AML-193 (cell line): ENCODE measurements around the gene CREB3L1.

Experiments used
- DNase-seq, 2 experiments: peaks; one replicate each; lab custom pipeline; 2025; lab: John Stamatoyannopoulos, UW

The CREB3L1 gene

DNA sequence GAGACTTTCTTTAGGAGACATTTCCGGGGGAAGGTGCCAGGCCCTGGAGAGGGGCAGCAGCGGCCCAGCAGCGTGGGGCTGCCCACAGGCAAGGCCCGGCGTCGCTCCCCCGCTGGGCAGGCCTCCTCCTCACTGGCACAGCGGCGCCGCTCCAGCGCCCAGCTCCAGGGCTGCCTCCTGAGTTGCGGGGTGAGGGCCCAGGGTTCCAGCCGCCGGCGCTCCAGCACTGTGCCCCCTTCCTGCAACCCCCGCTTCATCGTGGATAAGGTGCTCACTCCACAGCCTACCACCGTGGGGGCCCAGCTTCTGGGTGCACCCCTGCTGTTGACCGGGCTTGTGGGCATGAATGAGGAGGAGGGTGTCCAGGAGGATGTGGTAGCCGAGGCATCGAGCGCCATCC lies 88.8 kb downstream of the CREB3L1 start:
- no peak for DNase-seq

DNA sequence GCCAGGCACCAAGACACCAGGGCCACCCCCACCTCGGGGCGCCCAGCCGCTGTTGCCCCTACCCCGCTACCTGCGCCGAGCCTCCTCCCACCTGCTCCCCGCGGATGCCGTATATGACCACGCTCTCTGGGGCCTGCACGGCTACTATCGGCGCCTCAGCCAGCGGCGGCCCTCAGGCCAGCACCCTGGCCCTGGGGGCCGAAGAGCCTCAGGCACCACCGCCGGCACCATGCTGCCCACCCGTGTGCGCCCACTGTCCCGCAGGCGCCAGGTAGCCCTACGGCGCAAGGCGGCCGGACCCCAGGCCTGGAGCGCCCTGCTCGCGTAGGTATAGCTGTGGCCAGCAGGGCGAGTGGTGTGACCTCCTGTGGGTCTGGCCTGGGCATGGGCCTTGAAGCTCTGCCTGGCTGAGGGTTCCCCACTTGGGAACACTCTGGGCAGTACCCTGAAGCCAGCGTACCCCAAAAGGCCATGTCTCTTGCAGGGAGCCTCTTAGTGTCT lies 89.2 kb downstream of the CREB3L1 start:
- no peak for DNase-seq

- no peak for DNase-seq
These were observed 89.9 kb downstream of the CREB3L1 start for GRCh38 chr11:46367244-46367915.

- no peak for DNase-seq
These were observed 90.4 kb downstream of the CREB3L1 start for GRCh38 chr11:46367916-46368267.

- peak in 1 of 2 experiments; percentile 19 for DNase-seq
These were observed 92.1 kb downstream of the CREB3L1 start for GRCh38 chr11:46369458-46370152.

DNA sequence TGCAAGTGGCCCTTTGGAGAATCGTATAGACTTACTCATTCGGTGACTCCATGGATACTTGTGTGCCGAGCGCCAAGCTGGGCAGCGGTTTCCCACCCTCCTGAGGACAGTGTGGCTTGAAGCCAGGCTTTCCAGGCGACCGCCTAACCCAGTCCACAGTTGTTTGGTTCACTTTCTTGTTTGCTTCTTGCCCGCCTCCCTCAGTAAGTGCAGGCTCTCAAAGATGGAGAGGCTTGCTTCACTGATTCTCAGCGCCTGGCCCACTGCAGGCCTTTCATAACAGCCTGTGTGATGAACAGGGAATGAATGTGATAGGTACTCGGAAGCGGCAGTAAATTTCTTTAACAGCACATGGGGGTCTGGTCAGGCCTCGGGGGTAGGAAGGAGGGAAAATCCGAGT lies 92.8 kb downstream of the CREB3L1 start:
- no peak for DNase-seq
